GM06990 (cell line): ENCODE measurements around the gene SDR9C7.
"Not testable (repeated sequence)": the region's sequence is repeated elsewhere in the genome, so short reads cannot be mapped to it uniquely, and the experiment has no call there.

Source experiments
- DNase-seq: peaks from one replicate; pipeline ENCODE4 v3.0.0-alpha.2; 2011; ENCODE audit not compliant: insufficient read length; ENCODE audit errors: extremely low read depth
- H3K27me3 ChIP-seq: replicated peaks from 2 replicates; pipeline ENCODE4 v1.6.0; 2011; ENCODE audit warnings: low read length; ENCODE audit not compliant: control insufficient read depth, insufficient read depth
- H3K36me3 ChIP-seq: 2 replicates; pipeline ENCODE4 v1.5.1; 2011; ENCODE audit warnings: low read length; ENCODE audit not compliant: control insufficient read depth, insufficient read depth
- H3K4me3 ChIP-seq: replicated peaks from 2 replicates; pipeline ENCODE4 v1.5.1; 2011; ENCODE audit warnings: low read depth, mild to moderate bottlenecking, control low read depth, low read length
- TF ChIP-seq, protein P1 (sequence below): IDR thresholded peaks from 2 replicates; pipeline ENCODE4 v1.5.1; 2011; ENCODE audit warnings: low read length, control low read depth, mild to moderate bottlenecking, inconsistent platforms; ENCODE audit not compliant: insufficient read depth, poor library complexity, severe bottlenecking

The SDR9C7 gene

GRCh38 chr12:56914256-56914655 lies 20.0 kb downstream of the SDR9C7 start:
- Histone ChIP-seq H3K27me3 (no peaks in the 10 kb centered on the region), H3K4me3 (no peak overlapping the region), H3K36me3 (no peaks in the 10 kb centered on the region)
- no peak for DNase-seq
- TF ChIP-seq, protein P1, sequence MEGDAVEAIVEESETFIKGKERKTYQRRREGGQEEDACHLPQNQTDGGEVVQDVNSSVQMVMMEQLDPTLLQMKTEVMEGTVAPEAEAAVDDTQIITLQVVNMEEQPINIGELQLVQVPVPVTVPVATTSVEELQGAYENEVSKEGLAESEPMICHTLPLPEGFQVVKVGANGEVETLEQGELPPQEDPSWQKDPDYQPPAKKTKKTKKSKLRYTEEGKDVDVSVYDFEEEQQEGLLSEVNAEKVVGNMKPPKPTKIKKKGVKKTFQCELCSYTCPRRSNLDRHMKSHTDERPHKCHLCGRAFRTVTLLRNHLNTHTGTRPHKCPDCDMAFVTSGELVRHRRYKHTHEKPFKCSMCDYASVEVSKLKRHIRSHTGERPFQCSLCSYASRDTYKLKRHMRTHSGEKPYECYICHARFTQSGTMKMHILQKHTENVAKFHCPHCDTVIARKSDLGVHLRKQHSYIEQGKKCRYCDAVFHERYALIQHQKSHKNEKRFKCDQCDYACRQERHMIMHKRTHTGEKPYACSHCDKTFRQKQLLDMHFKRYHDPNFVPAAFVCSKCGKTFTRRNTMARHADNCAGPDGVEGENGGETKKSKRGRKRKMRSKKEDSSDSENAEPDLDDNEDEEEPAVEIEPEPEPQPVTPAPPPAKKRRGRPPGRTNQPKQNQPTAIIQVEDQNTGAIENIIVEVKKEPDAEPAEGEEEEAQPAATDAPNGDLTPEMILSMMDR, result no peak

GRCh38 chr12:56909403-56909802 lies 24.8 kb downstream of the SDR9C7 start:
- H3K27me3 ChIP-seq, DNase-seq, H3K4me3 ChIP-seq, H3K36me3 ChIP-seq: not testable (repeated sequence)

DNA sequence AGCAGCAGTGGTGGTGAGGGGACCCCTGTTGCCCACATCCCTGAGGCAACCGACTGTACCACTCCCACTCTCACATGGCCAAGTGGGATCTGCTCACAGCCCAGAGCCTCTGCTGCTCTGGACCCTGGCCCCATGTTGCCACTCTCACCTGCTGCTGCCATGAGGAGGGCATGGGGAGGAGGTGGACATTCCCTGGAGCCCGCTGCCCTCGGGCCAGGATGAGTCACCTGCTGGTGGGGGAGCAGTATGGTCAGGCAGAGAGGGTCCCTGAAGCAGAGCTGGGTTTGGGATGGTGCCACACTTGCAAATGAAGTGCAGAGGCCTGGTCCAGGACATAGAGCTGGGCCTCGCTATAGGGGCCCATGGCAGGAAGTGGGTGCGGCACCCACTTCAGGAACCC lies 26.1 kb downstream of the SDR9C7 start:
- Histone ChIP-seq H3K27me3 (no peaks in the 10 kb centered on the region), H3K4me3 (no peak overlapping the region), H3K36me3 (no peaks in the 10 kb centered on the region)
- TF ChIP-seq, protein P1, result no peak
- no peak for DNase-seq

GRCh38 chr12:56905852-56906251 lies 28.4 kb downstream of the SDR9C7 start:
- Histone ChIP-seq H3K36me3 (no peaks in the 10 kb centered on the region), H3K27me3 (no peaks in the 10 kb centered on the region), H3K4me3 (no peak overlapping the region)
- TF ChIP-seq, protein P1, result no peak
- DNase-seq, result no peak

- TF ChIP-seq, protein P1, result no peak
- no peak for DNase-seq
- Histone ChIP-seq H3K27me3 (no peaks in the 10 kb centered on the region), H3K36me3 (no peaks in the 10 kb centered on the region), H3K4me3 (no peak overlapping the region)
Measured at GRCh38 chr12:56903374-56903773, 30.8 kb downstream of the SDR9C7 start.

GRCh38 chr12:56901313-56901712 lies 32.9 kb downstream of the SDR9C7 start:
- not testable (repeated sequence) for H3K27me3 ChIP-seq, DNase-seq, H3K4me3 ChIP-seq, H3K36me3 ChIP-seq

- no peak for DNase-seq
- Histone ChIP-seq H3K36me3 (no peaks in the 10 kb centered on the region), H3K4me3 (no peak overlapping the region), H3K27me3 (no peaks in the 10 kb centered on the region)
- TF ChIP-seq, protein P1, result no peak
Measured at GRCh38 chr12:56900583-56900982, 33.6 kb downstream of the SDR9C7 start.
